K562 (cell line): ENCODE results near the gene KIT. TPM values are rescaled to one million over a fixed set of nuclear protein-coding genes. Genes with fewer than 3 reads are reported as not detected.

Experiments
- ATAC-seq: fragments of 200-7000 bp; cut with Tn5 transposase; 3 replicates; pipeline ENCODE4 v1.9.1; 2020; ENCODE audit warnings: moderate library complexity
- BruUV-seq: library from RNA; stranded (reverse); fragments of 400-500 nt; replicated peaks from 2 replicates; lab custom pipeline; 2021; lab: Mats Ljungman, UMichigan
- CTCF ChIA-PET: fragments of 300-600 bp; formaldehyde crosslinking; extraction: SDS; loops from one replicate; lab custom pipeline; 2021; ENCODE audit warnings: low intra/inter-chr PET ratio; lab: Yijun Ruan, JAX
- POLR2A ChIA-PET: fragments of 300-600, 350-650 bp; sonication (Branson Sonifier 250); formaldehyde crosslinking; extraction: SDS; loops from one replicate; lab custom pipeline; 2021; ENCODE audit warnings: antibody characterized with exemption, inconsistent platforms; lab: Yijun Ruan, JAX
- DNase-seq, 4 experiments: peaks; one replicate each; pipeline versions ENCODE4 v3.0.0 to v3.0.0-alpha.2; 2011 to 2018; ENCODE audit warnings: low spot score in 3 of 4, mixed read lengths in 3 of 4; ENCODE audit errors: extremely low read depth in 1 of 4
- FAIRE-seq: peaks from 2 replicates; lab custom pipeline; 2011; peaks lifted over from hg19 to GRCh38; lab: Jason Lieb, UNC
- H2AFZ ChIP-seq: 2 replicates; pipeline ENCODE4 v1.6.0; 2011; ENCODE audit warnings: low read depth, low read length, control low read depth, inconsistent platforms
- H3K27ac ChIP-seq: fragments of 200-600 bp; 3 replicates; pipeline ENCODE4 v1.8.0; 2011; ENCODE audit warnings: low read depth, mild to moderate bottlenecking, control low read depth, inconsistent platforms, low read length, moderate library complexity, mixed read lengths; ENCODE audit errors: extremely low read depth
- H3K27me3 ChIP-seq, 2 experiments: fragments of 300-600 bp in 1 of 2; 2 replicates in 1 of 2; 3 replicates in 1 of 2; pipeline versions ENCODE4 v1.6.0 to v1.8.0; 2011; ENCODE audit warnings: inconsistent platforms in 2 of 2, low read length in 2 of 2, mild to moderate bottlenecking in 1 of 2, mixed read lengths in 1 of 2, moderate library complexity in 1 of 2; ENCODE audit not compliant: control insufficient read depth in 2 of 2, insufficient read depth in 2 of 2
- H3K36me3 ChIP-seq: fragments of 300-600 bp; 3 replicates; pipeline ENCODE4 v1.8.0; 2011; ENCODE audit warnings: mild to moderate bottlenecking, low read length, inconsistent platforms; ENCODE audit not compliant: control insufficient read depth, insufficient read depth
- H3K4me1 ChIP-seq, 2 experiments: fragments of 200-600 bp in 1 of 2; replicated peaks in 1 of 2; 2 replicates in 1 of 2; 3 replicates in 1 of 2; pipeline versions ENCODE4 v1.5.1 to v1.8.0; 2011; ENCODE audit warnings: inconsistent platforms in 2 of 2, low read length in 2 of 2, mild to moderate bottlenecking in 1 of 2, mixed read lengths in 1 of 2, moderate library complexity in 1 of 2; ENCODE audit not compliant: control insufficient read depth in 2 of 2, insufficient read depth in 2 of 2
- H3K4me2 ChIP-seq: 2 replicates; pipeline ENCODE4 v1.6.1; 2011; ENCODE audit warnings: low read length, control low read depth, inconsistent platforms, mixed read lengths; ENCODE audit not compliant: insufficient read depth
- H3K4me3 ChIP-seq: fragments of 200-600 bp; sonication (generic), shearing (Covaris generic); 2 replicates; pipeline ENCODE4 v1.5.1; 2016; ENCODE audit warnings: control low read depth, inconsistent platforms
- H3K79me2 ChIP-seq: fragments of 200-600 bp; 3 replicates; pipeline ENCODE4 v1.8.0; 2011; ENCODE audit warnings: low read length, inconsistent platforms; ENCODE audit not compliant: control insufficient read depth, insufficient read depth
- H3K9ac ChIP-seq, 2 experiments: 2 replicates each; pipeline versions ENCODE4 v1.6.0 to v1.6.1; 2011; ENCODE audit warnings: low read depth in 2 of 2, low read length in 2 of 2, control low read depth in 1 of 2, inconsistent platforms in 1 of 2, mild to moderate bottlenecking in 1 of 2, mixed read lengths in 1 of 2; ENCODE audit not compliant: insufficient read depth in 1 of 2
- H3K9me1 ChIP-seq: one replicate; pipeline ENCODE4 v1.6.0; 2011; ENCODE audit warnings: inconsistent platforms, mild to moderate bottlenecking, low read length, moderate library complexity; ENCODE audit not compliant: control insufficient read depth, insufficient read depth
- H3K9me3 ChIP-seq: replicated peaks from 2 replicates; pipeline ENCODE4 v1.5.1; 2011; ENCODE audit warnings: low read depth, low read length, inconsistent platforms; ENCODE audit not compliant: control insufficient read depth, insufficient read depth
- H4K20me1 ChIP-seq: replicated peaks from 2 replicates; pipeline ENCODE4 v1.6.1; 2011; ENCODE audit warnings: low read length, inconsistent platforms, mixed read lengths; ENCODE audit not compliant: control insufficient read depth, insufficient read depth
- E2F1 ChIP-seq: sonication (generic); formaldehyde crosslinking; IDR thresholded peaks from 2 replicates; pipeline ENCODE4 v1.8.1; 2023; ENCODE audit warnings: mild to moderate bottlenecking, missing genetic modification reagents, moderate library complexity
- PTTG1 ChIP-seq: fragments of 450-650 bp; IDR thresholded peaks from 2 replicates; pipeline ENCODE4 v1.6.1; 2016; ENCODE audit warnings: low read depth, mild to moderate bottlenecking, missing genetic modification characterization, missing compliant biosample characterization
- RBM14 ChIP-seq: fragments of 200-400 bp; formaldehyde crosslinking; IDR thresholded peaks from 2 replicates; pipeline ENCODE4 v1.6.1; 2018; ENCODE audit warnings: low read depth, mild to moderate bottlenecking, low read length, moderate library complexity, borderline replicate concordance; ENCODE audit not compliant: insufficient read depth
- ZNF324 ChIP-seq: fragments of 250-450 bp; sonication (Bioruptor Pico); IDR thresholded peaks from 2 replicates; pipeline ENCODE4 v1.4.0; 2020; ENCODE audit warnings: mild to moderate bottlenecking
- WGBS: fragments of 100-300 bp; shearing (Covaris generic); methylation state at CpG from one replicate; pipeline ENCODE4 v1.1.6; 2016; ENCODE audit warnings: low coverage, mixed read lengths; ENCODE audit not compliant: insufficient coverage; ENCODE audit errors: missing lambda C conversion rate; 5-methylcytosine and 5-hydroxymethylcytosine counted together
- in situ Hi-C: fragments of 300-500 bp; cut with MboI; formaldehyde crosslinking; loops from 4 replicates; pipeline ENCODE4 v1.15.0; 2018; ENCODE audit warnings: inconsistent platforms, mixed read lengths
- intact Hi-C: fragments of 100-400 bp; cut with micrococcal nuclease; formaldehyde crosslinking; loops from 2 replicates; pipeline ENCODE4 v1.14.2; 2022
- polyA plus RNA-seq, 8 experiments: library from polyadenylated mRNA; depleted of rRNA in 4 of 8; stranded (reverse) in 5 of 8; unstranded in 3 of 8; fragments of >200 nt; fragmentation: Nextera tagmentation in 2 of 8; fragmentation: Illumina TruSeq in 1 of 8; extraction: Ambion mirVana in 2 of 8; extraction: Trizol in 1 of 8; gene quantifications; 2 replicates each; pipeline versions ENCODE4 v1.2.1 to v1.2.3, GENCODE V29; 2011 to 2014; ENCODE audit warnings: inconsistent platforms in 1 of 8, missing spikeins in 1 of 8
- total RNA-seq, 7 experiments: library from RNA; depleted of rRNA in 6 of 7; stranded (reverse); fragments of >200 nt in 6 of 7; fragmentation: Illumina TruSeq in 2 of 7; extraction: Trizol in 2 of 7; gene quantifications; 2 replicates each; pipeline versions ENCODE4 v1.2.1 to v1.2.3, GENCODE V29; 2011 to 2021; ENCODE audit warnings: low replicate concordance in 1 of 7

KIT gene
- total and polyA plus RNA-seq, 9 of the 15 experiments (the other 6 are each of a cell fraction or from before 2014, with no cell fraction given) = 0.27 to 5.6 (median 0.57) TPM

- ChIA-PET POLR2A (interaction anchor here (0.6 to 0.7 kb wide), 3 partner anchors 10 to 376 kb away, joined by 3 to 4 read pairs (median 4); no protein-coding TSS in a partner anchor), CTCF (no interaction called here)
- Histone ChIP-seq H3K9me1 (no peaks in the 10 kb centered on the region), H3K4me3 (no peak overlapping the region), H3K9me3 (no peaks in the 10 kb centered on the region), H3K4me1 (no peaks in the 10 kb centered on the region), H3K27me3 (peaks cover 5 to 6% of the 10 kb centered on the region in 2 experiments; a peak in 3 of 5 replicates), H3K36me3 (no peaks in the 10 kb centered on the region), H3K27ac (no peak overlapping the region), H3K9ac (no peak overlapping the region), H2AFZ (no peak overlapping the region), H4K20me1 (no peaks in the 10 kb centered on the region), H3K79me2 (no peaks in the 10 kb centered on the region), H3K4me2 (no peak overlapping the region)
- intact Hi-C loops (no loop called here), in situ Hi-C loops (no loop called here)
- WGBS = 0% methylated on average over 8 of the region's 8 CpGs
- TF ChIP-seq RBM14 (no peak), PTTG1 (no peak), ZNF324 (CRISPR knock-in tag) (no peak), E2F1 (CRISPR knock-in tag) (no peak)
- BruUV-seq = no TSS peak
- FAIRE-seq (no peak), ATAC-seq (no peak), DNase-seq (no peak)
Observed at GRCh38 chr4:54714631-54715030, 56.9 kb downstream of the KIT start.
